GM18868 (cell line): Measurements from ENCODE around the gene FLOT2.
A peak's percentile ranks its signal among the peaks of the same experiment; 100 is the strongest.
"Not testable (repeated sequence)": the region's sequence is repeated elsewhere in the genome, so short reads cannot be mapped to it uniquely, and the experiment has no call there.

Experiments
- ATAC-seq: cut with Tn5 transposase; IDR thresholded peaks from one replicate; pipeline ENCODE4 v1.9.1; 2021; ENCODE audit warnings: mild to moderate bottlenecking, moderate library complexity; ENCODE audit not compliant: unreplicated experiment

FLOT2 gene

GRCh38 chr17:28896491-28896883 lies 1.0 kb downstream of the FLOT2 start:
- ATAC-seq, result no peak

- no peak for ATAC-seq
These were observed 1.6 kb downstream of the FLOT2 start for GRCh38 chr17:28895794-28896447.

DNA sequence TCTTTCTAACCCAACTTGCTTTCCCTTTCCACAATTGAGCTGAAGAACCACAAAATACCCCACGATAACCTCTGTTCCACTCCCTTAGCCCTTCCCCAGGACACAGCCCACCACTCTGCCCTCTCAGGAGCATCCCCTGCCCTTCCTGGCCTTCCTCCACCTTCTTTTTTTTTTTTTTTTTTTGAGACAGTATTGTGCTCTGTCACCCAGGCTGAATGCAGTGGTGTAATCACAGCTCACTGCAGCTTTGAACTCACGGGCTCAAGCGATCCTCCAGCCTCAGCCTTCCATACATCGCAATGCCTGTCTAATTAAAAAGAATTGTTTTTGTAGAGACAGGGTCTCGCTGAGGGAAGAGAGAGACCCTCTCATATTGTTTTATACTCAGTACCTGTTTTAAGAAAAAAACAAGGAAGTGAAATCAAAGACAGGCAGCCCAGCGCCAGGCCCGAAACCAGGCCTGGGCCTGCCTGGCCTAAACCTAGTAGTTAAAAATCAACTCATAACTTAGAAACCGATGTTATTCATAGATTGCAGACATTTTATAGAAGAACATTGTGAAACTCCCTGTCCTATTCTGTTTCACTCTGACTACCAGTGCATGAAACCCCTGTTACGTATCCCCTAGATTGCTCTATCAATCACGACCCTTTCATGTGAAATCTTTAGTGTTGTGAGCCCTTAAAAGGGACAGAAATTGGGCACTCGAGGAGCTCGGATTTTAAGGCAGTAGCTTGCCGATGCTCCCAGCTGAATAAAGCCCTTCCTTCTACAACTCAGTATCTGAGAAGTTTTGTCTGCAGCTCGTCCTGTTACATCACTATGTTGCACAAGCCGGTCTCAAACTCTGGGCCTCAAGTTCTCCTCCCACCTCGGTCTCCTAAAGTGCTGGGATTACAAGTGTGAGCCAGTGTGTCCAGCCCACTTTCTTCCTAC lies 4.0 kb downstream of the FLOT2 start:
- not testable (repeated sequence) for ATAC-seq

GRCh38 chr17:28892024-28892423 lies 5.5 kb downstream of the FLOT2 start:
- no peak for ATAC-seq

DNA sequence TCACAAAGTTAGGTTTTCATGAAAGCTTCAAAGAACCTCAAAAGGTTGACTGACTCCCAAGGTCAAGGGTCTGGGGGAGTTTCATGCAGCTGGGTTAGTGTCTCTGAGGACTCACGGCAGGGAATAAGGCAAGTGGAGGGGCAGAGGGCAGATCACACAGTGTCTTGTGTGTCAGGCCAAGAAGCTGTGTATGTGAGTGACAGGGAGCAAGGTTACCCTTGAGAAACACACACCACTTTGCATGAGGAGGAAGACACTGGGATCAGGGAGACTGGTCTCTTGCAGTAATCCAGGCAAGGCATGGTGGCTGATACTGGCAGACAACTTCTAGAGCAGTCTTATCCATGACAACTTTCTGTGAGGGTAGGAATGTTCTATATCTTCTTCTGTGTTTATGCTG lies 6.3 kb downstream of the FLOT2 start:
- no peak for ATAC-seq

DNA sequence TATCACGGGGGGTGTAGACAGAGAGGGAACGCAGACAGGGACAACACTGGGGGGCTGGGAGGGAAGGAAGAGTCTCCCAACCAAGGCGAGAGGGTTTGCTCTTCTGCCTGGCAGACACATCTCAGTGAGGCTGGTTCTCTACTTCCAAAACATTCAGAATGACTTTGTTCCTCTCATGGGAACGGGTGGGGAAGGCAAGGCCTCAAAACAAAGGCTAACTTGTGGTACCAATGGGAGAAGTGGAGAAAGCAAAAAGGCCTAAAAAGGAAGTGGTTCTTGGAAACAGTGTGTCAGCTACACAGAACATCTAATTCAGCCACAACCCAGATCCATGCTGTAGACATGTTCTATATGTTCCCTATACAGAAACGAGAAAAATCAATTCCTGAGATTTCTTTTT lies 7.5 kb downstream of the FLOT2 start:
- no peak for ATAC-seq

DNA sequence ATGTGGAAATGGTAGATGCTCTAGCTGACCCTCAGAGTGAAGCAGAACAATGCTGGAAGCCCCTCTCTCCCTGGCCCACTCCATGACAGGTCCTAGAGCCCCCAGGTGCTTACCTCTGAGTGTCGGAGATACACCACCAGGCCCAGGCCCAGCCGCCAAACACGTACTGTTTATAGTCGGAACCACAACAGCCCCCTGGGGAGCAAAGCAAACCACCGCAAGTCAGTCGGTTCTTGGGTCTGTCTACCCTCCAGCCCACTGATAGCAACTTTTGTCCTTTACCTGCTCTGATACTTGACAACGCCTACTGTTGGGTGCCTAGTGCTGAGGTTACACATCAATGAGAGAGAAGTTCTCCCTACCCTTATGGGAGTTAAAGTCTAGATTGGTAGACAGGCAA lies 8.7 kb downstream of the FLOT2 start:
- ATAC-seq, result no peak

DNA sequence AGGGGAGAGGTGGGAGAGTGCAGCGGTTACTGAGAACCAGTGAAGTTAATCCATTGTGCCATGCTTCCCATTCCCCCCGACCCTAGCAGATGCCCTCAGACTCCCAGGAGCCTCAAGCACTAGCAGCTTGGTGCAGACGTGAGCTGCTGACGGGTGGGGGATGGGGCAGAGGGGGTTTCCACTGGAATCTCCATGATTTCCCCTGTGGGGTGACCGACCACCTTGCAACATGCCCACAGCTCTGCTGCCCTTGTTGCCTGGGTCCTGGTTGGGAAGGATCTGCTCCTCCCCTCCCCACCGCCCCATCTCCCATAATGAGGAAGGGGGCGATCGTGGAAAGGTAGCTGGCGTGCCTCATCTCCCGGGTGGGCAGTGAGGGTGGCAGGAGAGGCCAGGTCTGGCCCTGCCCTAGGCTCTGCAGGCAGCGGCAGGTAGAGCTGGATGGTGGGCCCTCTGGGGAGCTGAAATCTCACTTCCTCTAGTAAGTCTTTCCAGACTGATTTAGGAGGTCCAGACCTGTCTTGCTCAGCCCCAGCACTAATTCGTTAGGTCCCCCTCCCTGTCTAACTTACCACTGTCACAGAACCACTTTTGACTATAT lies 9.6 kb downstream of the FLOT2 start:
- no peak for ATAC-seq

GRCh38 chr17:28885951-28886350 lies 11.6 kb downstream of the FLOT2 start:
- ATAC-seq, result no peak

GRCh38 chr17:28885363-28885762 lies 12.2 kb downstream of the FLOT2 start:
- no peak for ATAC-seq

DNA sequence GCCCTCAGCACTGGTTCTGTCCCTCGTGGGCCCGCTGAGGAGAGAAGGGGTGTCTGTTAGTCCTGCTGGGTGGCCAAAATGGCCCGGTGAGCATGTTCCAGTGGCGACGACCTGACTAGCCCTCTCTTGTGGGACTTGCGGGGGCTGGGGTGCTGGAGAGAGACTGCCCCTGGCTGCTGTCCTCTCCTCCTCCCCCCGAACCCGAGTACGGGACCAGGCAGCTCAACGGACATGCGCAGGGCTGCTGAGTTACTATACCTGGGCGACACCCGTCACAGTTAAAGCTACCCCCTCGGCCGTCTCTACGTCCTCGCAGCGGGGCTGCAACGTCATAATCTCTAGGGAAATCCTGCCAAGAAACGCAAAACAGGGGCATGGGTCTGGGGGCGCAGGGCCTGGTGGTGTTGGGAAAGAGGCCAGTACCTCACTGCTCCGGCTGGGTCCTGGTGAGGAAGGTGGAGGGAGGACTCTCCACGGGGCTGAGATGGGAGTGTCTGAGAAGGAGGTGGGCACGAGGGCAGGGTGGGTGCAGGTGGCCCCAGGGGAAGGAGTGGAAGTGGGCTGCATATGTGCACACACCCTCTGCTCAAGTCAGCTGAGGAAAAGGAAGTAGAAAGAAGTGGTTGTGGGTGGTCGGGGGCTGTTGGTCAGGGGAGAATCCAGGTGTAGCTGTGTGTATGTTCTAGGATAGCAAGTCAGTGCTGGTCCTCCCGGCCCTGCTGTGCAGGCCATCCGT lies 13.4 kb downstream of the FLOT2 start:
- no peak for ATAC-seq

DNA sequence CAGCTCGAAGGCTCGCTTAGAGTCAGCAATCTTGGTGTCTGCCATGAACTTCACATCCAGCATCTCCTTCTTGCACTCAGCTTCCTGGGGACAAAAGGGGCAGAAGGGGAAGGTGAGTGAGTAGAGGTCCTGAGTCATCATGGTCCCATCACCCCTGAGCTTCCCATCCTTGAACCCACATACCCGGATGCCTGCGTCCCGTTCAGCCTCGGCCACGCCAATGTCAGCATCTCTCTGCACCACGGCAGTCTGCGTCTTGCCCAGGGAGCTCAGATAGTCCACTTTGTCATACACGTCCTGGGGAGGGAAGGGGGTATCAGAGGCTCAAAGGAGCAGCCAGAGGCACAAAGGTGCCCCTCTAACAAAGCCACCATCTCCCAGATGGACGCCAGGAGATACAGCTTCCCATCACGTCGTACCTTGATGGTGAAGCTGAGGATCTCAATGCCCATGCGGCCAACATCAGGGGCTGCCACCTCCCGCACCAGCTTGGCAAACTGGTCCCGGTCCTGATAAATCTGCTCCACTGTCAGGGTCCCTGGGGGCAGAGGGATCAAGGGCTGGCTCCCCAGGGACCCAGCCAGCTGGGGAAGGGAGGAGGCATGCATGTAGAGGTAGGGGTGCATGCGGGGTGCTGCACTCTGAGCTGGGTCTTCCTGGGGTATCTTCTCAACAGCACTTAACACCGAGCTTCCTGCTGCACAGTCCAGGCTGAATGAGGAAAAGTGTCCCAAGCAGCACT lies 15.2 kb downstream of the FLOT2 start:
- no peak for ATAC-seq

DNA sequence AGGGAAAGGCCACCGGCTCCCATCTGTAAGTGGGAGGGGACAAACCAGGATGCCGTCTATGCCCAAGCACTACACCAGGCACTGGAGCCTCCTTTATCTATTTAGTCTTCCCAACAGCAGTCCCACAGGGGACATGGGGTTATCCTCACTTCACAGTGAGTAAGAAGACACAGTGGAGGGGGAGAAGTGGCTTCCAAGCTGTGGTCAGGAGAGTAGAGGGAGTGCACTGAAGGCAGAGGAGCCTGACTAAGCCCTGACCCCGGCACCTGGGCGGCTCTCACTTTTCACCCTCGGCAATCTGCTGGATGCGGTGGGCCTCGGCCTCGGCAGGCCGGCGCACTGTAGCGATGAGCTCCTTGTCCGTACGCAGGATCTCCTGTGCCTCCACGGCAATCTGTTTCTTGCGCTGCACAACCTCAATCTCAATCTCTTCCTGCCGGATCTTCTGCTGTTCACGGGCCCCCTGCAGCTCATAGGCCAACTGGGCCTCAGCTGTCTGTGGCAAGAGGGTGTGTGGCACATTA lies 15.9 kb downstream of the FLOT2 start:
- no peak for ATAC-seq

DNA sequence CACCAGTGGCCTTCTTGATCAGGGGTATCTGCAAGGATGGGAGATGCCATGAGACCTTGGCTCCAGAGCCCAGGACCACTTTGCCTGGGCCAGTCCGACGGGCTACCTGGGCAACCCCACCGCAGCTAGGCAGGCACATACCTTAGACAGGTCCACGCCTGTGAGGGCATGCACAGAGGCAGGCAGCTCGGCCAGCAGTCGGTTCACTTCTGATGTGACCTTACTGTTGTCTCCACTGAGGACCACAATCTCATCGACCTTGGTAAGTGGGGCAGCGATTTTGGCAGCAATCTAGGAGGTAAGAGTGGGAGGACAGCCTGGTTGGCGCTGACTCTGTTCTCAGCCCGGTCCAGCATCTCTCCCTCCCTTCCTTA lies 17.0 kb downstream of the FLOT2 start:
- no peak for ATAC-seq

DNA sequence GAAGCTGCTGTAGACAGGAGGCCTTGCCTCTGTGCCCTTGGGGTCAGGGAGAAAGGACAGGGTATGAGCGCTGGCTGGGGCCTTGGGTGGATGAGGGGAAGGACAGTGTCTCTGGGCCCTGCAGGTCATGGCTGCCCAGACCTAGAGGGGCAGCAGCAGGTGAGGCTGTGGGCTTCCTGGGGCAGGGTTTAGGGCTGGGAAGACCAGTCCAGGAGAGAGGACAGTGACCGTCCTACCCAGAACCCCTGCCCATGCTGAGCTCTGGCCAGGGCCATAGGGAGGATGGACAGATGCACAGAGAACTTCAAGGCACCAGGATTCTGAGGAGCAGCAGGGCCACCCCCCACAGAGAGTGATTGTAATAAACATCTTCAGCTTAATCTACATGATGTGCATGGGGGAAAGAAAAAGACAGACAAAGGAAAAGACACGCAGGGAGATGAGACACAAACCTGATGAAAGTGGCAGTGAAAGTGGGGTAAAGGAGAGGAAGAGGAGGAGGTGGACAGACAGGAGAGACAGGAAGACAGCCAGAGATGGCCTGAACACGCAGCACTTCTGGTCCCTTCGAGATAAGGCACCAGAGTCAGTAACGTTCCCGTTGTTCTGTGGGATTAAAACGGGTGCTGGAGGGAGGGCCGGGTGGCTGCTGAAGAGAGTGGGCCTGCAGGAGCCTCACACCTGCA lies 17.5 kb downstream of the FLOT2 start:
- no peak for ATAC-seq

GRCh38 chr17:28878981-28879380 lies 18.6 kb downstream of the FLOT2 start:
- peak; percentile 45 for ATAC-seq

GRCh38 chr17:28878158-28878910 lies 19.2 kb downstream of the FLOT2 start:
- ATAC-seq, result no peak

- ATAC-seq, result not testable (repeated sequence)
These were observed 20.3 kb downstream of the FLOT2 start for GRCh38 chr17:28877150-28877711.
